ES-I3 (cell line): ENCODE measurements around the gene KCND3.
"Not testable (repeated sequence)": the region's sequence is repeated elsewhere in the genome, so short reads cannot be mapped to it uniquely, and the experiment has no call there.

Source experiments
- H3K36me3 ChIP-seq: 2 replicates; pipeline ENCODE4 v1.6.1; 2013; ENCODE audit warnings: mild to moderate bottlenecking, low read length, control low read depth, moderate library complexity; ENCODE audit not compliant: insufficient read depth
- H3K4me1 ChIP-seq: 2 replicates; pipeline ENCODE4 v1.6.1; 2013; ENCODE audit warnings: mild to moderate bottlenecking, control low read depth, low read length; ENCODE audit not compliant: insufficient read depth
- H3K9ac ChIP-seq: 2 replicates; pipeline ENCODE4 v1.6.1; 2013; ENCODE audit warnings: low read depth, mild to moderate bottlenecking, low read length, moderate library complexity
- H3K9me3 ChIP-seq: 2 replicates; pipeline ENCODE4 v1.6.1; 2013; ENCODE audit warnings: mild to moderate bottlenecking, low read length, moderate library complexity; ENCODE audit not compliant: control insufficient read depth, insufficient read depth

KCND3 gene

GRCh38 chr1:111745675-111746613 is 243.5 kb downstream of the KCND3 start:
- H3K9ac ChIP-seq, result no peak overlapping the region
- no peaks in the 10 kb centered on the region for H3K36me3 ChIP-seq
- no peaks in the 10 kb centered on the region for H3K9me3 ChIP-seq
- peaks cover 32% of the 10 kb centered on the region for H3K4me1 ChIP-seq

GRCh38 chr1:111743679-111744101 is 245.8 kb downstream of the KCND3 start:
- Histone ChIP-seq H3K9ac (no peak overlapping the region), H3K9me3 (no peaks in the 10 kb centered on the region), H3K4me1 (peaks cover 15% of the 10 kb centered on the region), H3K36me3 (no peaks in the 10 kb centered on the region)

GRCh38 chr1:111742938-111743549 is 246.4 kb downstream of the KCND3 start:
- Histone ChIP-seq H3K4me1 (peaks cover 9% of the 10 kb centered on the region; the same call in 1 of the 2 replicates), H3K9ac (no peak overlapping the region), H3K36me3 (no peaks in the 10 kb centered on the region), H3K9me3 (no peaks in the 10 kb centered on the region)

- H3K9ac ChIP-seq, H3K9me3 ChIP-seq, H3K36me3 ChIP-seq: not testable (repeated sequence)
- peaks cover 12% of the 10 kb centered on the region for H3K4me1 ChIP-seq
These were observed 247.2 kb downstream of the KCND3 start for GRCh38 chr1:111742292-111742691.

DNA sequence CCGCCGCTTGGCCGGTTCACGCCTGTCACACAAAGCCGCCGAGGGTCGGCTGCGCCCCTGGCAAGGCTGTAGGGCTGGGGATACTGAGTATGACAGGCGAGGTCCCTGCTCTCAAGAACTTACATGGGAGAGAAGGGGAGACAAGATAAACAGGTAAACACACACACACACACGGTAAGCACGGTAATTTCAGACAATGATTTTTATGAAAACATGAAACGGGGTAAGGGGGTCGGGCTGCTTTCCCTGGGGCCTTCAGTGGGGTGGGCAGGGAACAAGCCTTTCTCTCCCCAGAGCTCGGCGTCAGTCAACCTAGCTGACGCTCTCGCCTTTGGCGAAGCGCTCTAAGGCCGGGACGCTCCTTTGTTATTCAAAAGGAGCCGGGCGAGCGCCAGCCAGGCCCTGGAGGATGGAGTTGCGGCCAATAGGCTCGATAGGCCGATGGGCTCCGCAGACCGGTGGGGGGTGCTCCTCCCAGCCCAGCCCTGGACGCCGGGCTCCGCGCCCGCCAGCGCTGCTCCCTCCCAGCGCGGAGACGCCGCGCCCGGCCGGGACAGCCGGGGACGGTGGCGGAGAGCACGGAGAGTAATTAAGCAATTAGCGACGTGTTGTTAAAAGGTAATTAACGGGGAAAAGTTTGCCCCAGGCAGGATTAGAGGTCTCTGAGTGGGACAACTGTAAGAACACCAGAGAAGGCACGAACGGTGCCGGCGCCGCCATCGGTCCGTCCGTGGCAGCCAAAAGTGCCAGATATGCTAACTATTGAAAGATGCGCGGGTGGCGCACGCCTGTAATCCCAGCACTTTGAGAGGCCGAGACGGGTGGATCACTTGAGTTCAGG is 249.3 kb downstream of the KCND3 start:
- peaks cover 31% of the 10 kb centered on the region for H3K4me1 ChIP-seq
- H3K36me3 ChIP-seq, result no peaks in the 10 kb centered on the region; the same call in 1 of the 2 replicates
- H3K9ac ChIP-seq, result peak overlapping the region; percentile 94
- no peaks in the 10 kb centered on the region for H3K9me3 ChIP-seq

DNA sequence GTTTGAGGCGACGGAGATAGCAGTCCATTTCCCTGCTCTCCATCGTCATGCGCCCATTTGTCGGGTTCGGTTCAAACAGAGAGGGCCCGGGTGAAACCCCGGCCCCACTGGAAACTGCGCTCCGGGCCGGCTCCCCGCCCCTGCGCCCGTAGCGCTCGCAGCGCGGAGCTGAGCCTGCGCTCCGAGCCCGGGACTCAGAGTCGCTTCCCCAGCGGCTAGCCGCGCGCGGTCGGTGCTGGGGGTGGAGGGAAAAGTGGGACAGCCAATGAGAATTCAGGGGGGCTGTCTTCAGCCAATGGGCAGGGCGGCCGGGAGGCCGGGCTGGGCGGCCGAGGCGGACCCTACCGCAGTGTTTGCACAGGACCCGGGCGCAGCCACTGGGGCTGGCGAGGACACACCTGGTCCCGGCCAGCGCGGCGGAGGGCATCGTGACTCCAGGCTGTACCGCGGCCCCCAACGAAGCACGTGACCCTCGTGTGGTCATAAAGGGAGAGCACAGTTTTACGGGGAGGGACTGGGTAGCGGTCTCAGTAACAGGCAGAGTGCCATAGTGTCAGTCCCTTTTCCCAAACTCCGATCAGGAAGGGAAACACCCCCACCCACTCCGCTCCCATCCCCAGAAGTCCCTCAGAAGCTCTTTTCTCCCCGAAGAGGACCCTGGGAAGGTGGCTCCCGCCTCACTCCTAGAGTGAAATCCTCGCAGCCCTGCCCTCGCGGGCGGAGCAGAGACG is 250.1 kb downstream of the KCND3 start, which contains the start of gene INKA2:
Gene INKA2, minus strand, starts transcription at position 202 of the 731 bp plus-strand sequence. Its CDS starts 153 bp downstream, at position 49.
- Histone ChIP-seq H3K4me1 (peaks cover 33% of the 10 kb centered on the region), H3K9ac (peak within 1 kb of the TSS; percentile 94), H3K9me3 (no peaks in the 10 kb centered on the region), H3K36me3 (no peaks in the 10 kb centered on the region; the same call in 1 of the 2 replicates)

DNA sequence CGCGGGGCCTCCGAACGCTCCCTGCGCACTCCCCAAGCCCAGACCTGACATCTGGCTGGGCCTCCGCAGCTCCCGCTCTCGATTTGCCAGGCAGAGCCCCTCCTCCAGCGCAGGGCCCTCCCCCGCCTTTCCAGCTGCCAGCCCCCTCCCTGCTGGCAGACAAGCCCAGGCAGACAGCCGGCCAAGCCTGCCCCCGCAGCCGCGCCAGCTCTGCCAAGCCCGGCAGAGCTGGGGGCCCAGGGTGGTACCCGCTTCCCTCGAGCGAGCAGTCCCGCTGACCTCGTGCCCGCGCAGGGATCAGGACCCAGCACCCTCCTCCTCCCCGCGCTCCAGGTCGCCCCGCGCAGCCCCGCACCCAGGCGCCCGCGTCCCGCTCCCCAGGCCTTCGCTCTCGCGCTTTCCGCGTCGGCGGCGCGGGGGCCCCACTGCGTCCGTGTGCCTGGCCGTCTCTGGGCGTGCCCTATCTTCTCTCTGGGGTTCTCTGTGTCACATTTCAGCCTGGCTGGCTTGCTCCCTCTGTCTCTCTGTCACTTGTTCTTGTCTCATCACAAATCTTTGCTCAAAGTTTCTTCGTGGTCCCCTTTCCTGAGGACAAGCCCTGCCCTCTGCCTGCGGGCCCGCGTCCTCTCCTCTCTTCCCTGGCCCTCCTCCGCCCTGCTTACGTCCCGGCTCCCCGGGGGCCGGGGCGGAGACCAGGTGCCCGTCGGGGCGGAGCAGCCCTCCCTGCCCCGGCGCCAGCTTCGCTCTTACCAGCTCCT is 250.9 kb downstream of the KCND3 start:
- Histone ChIP-seq H3K4me1 (peaks cover 41% of the 10 kb centered on the region), H3K36me3 (no peaks in the 10 kb centered on the region; the same call in 1 of the 2 replicates), H3K9me3 (no peaks in the 10 kb centered on the region), H3K9ac (peak overlapping the region; percentile 94)

- H3K9ac ChIP-seq, result peak overlapping the region; percentile 94
- no peaks in the 10 kb centered on the region for H3K9me3 ChIP-seq
- peaks cover 44% of the 10 kb centered on the region for H3K4me1 ChIP-seq
- H3K36me3 ChIP-seq, result no peaks in the 10 kb centered on the region; the same call in 1 of the 2 replicates
These were observed 251.4 kb downstream of the KCND3 start for GRCh38 chr1:111738133-111738435.

- Histone ChIP-seq H3K36me3 (no peaks in the 10 kb centered on the region; the same call in 1 of the 2 replicates), H3K4me1 (peaks cover 44% of the 10 kb centered on the region), H3K9me3 (no peaks in the 10 kb centered on the region), H3K9ac (peak overlapping the region; percentile 94)
These were observed 252.0 kb downstream of the KCND3 start for GRCh38 chr1:111737216-111738132.

DNA sequence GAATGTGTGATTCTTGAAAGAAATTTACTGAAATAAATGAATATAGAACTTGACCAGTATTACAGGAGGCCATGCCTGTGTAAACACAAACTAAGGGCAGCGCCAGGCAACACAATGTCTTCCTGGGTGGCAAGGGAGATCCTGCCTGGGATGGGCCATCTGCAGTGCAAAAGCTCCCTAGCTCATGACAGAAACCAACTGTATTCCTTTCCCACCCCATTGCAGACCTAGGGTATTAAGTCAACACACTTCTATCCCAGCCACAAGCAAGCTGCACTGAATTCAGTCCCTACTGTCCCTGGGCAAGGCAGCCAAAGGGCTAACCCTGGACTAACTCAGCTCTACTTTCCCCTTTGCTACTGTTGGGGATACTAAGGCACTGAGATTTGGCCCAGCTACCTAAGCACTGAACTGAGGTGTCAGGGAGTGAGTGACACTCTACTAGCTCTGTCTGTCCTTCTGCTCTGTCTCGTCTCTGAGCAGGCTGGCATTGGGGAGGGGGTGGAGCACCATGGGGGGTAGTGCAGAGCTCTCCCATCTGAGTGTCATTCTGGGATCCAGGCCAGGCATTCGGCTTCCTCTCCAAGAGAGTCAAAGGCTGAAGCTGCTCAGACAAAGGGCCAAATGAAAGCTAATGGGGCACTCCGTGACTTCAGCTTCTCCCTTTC is 252.8 kb downstream of the KCND3 start:
- H3K9ac ChIP-seq, result no peak overlapping the region
- peaks cover 44% of the 10 kb centered on the region for H3K4me1 ChIP-seq
- H3K9me3 ChIP-seq, result no peaks in the 10 kb centered on the region
- no peaks in the 10 kb centered on the region; the same call in 1 of the 2 replicates for H3K36me3 ChIP-seq

- H3K9ac ChIP-seq, result no peak overlapping the region
- H3K9me3 ChIP-seq, result no peaks in the 10 kb centered on the region
- H3K4me1 ChIP-seq, result peaks cover 39% of the 10 kb centered on the region
- no peaks in the 10 kb centered on the region; the same call in 1 of the 2 replicates for H3K36me3 ChIP-seq
These were observed 253.5 kb downstream of the KCND3 start for GRCh38 chr1:111735858-111736544.
